Measurements from ENCODE around the gene EBF3.

EBF3 gene

DNA sequence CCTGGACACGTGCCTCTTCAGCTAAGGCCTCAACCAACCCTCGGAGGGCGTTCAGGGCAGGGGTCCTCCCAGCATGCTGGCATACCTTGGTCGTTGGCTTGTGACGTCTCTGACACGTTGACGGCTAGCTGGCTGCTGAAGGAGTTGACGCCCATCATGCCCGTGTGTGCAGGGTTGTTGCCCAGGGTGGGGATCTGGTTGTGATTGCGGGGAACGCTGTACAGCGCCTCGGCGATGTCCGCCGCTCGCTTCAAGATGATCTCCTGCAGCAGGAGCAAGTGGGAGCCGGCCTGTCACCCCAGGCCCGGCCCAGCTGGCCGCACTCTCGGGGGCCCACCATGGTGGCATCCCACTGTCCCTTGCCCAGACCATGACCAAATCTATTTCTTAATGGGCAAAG lies 122.0 kb downstream of the EBF3 start:
- H3K4me3 ChIP-seq (ENCODE audit: low read depth, low read length): no peak overlapping the region

DNA sequence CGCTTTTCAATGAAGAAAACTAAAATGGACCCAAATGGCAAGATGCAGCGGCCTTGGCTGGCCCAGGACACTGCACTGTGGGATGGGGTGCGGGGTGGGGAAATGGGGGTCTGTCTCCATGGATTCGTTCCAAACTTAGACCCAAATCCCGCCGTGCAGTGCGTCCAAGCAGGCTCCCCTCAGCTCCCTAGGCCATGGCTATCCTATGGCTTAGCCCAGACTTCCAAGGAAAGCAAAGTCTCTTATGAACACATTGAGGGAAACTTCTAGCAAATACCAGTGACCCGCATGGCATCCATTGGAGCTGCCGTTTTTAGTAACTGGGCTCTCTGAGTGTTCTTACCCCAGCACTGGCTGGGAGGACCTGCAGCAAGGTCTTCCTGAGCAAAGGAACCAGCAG lies 122.5 kb downstream of the EBF3 start:
- no peak overlapping the region for H3K4me3 ChIP-seq (ENCODE audit: low read depth, low read length)
- TF ChIP-seq, protein P1, sequence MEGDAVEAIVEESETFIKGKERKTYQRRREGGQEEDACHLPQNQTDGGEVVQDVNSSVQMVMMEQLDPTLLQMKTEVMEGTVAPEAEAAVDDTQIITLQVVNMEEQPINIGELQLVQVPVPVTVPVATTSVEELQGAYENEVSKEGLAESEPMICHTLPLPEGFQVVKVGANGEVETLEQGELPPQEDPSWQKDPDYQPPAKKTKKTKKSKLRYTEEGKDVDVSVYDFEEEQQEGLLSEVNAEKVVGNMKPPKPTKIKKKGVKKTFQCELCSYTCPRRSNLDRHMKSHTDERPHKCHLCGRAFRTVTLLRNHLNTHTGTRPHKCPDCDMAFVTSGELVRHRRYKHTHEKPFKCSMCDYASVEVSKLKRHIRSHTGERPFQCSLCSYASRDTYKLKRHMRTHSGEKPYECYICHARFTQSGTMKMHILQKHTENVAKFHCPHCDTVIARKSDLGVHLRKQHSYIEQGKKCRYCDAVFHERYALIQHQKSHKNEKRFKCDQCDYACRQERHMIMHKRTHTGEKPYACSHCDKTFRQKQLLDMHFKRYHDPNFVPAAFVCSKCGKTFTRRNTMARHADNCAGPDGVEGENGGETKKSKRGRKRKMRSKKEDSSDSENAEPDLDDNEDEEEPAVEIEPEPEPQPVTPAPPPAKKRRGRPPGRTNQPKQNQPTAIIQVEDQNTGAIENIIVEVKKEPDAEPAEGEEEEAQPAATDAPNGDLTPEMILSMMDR (IDR thresholded peaks at IDR 0.05; ENCODE audit: borderline replicate concordance, insufficient read depth, low read depth, low read length): no peak

More for the DNA sequence above, 122.0 kb downstream of the EBF3 start:
- TF ChIP-seq, protein P1 (IDR thresholded peaks at IDR 0.05; ENCODE audit: borderline replicate concordance, insufficient read depth, low read depth, low read length): no peak

DNA sequence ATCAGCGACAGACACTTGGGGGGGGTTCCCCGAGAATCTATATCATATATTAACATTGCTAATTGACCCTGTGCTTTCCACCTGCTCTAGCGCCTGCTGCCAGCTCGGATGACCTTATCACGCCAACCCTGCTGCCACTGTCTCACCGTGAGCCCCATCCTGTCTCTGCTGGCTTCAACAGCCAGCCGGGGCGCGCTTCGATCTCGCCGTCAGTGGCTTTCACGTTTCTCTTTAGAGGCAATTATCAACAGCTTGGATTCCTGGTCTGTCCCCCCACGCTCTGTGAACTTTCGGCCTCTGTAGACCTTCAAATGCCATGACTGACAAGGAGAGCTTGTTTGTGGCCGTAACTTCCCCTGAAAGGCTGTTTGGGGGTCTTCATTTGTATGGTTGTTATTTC lies 123.0 kb downstream of the EBF3 start:
- TF ChIP-seq, protein P1 (IDR thresholded peaks at IDR 0.05; ENCODE audit: borderline replicate concordance, insufficient read depth, low read depth, low read length): no peak
- H3K4me3 ChIP-seq (ENCODE audit: low read depth, low read length): no peak overlapping the region

DNA sequence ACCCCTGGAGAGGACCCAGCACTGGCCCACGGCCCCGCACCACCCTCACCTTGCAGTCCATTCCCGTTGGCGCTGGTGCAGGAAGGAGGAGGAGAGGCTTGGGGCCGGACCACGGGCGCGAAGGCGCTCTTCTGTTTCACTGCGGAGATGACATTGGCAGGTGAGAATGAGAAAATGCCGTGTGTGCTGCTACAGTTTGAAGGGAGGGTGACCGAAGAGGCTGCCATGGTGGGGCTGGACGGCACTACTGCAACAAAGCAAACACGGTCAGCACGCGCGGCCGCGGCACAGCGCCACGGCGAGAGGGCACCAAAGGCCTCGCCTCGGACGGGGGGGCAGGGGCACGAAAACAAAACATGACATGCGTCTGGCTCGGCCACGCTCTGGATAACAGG lies 123.9 kb downstream of the EBF3 start:
- TF ChIP-seq, protein P1 (IDR thresholded peaks at IDR 0.05; ENCODE audit: borderline replicate concordance, insufficient read depth, low read depth, low read length): no peak
- H3K4me3 ChIP-seq (ENCODE audit: low read depth, low read length): no peak overlapping the region

DNA sequence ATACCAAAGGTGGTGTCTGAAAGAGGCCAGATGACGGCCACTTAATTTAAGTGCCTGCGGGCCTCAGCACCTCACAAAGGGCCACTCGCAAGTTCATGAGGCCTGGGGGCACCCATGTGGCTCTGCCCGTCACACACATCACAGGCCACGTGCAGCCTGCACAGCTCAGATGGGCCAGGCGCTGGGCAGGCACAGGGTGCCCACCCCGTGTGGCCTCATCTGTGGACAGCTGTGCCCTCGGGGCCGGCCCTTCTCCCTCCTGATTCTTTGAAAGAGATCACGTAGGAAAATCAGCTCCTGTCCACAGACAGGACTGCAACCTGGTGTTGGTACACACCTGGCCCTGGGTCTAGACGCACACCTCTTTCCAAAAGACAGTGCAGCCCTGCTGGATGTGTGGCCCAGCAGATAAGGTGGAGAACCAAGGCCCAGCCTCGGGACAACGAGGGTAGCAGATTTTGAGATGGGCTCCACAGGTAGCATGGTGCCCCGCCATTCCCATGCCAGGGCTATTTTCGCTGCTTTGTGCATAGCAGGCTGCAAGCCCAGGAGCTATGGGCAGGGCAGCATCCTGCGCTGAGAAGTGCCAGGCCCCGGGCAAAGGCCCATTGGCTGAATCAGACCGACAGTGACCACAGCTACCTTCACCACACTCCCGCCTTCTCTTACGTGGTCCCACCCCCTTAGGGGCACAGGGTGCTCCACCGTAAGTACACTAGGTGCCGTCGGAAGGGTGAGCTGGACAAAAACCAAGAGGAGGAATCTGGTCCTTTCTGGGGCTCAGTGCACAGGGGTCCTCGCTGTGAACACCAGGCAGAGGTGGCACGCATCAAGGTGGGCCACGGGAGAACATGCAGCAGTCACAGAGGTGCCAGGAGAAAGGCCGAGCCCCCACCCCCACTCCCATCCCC lies 124.5 kb downstream of the EBF3 start:
- no peak overlapping the region for H3K4me3 ChIP-seq (ENCODE audit: low read depth, low read length)
- TF ChIP-seq, protein P1 (IDR thresholded peaks at IDR 0.05; ENCODE audit: borderline replicate concordance, insufficient read depth, low read depth, low read length): no peak

DNA sequence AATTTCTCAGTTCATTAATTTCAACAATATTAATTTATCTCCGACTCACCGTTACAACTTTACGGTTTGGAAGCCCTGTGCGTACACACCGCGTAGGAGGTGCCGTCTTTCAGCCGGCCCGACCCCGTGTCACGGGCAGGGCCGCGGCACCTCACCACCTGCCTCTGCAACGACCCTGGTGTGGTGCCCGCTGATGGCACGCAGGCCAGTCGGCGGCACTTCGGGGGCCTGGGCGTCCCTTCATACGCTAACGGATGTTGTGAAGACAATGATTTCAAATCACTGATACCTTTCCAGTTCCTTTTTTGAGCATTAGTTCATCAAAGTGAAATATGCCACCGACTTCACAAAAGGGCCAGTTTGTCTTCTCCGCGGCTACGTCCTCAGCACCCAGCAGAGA lies 125.3 kb downstream of the EBF3 start:
- TF ChIP-seq, protein P1 (IDR thresholded peaks at IDR 0.05; ENCODE audit: borderline replicate concordance, insufficient read depth, low read depth, low read length): no peak
- no peak overlapping the region for H3K4me3 ChIP-seq (ENCODE audit: low read depth, low read length)

All from GM12875 (cell line).